GM12875 (cell line): ENCODE measurements around the gene SLC26A11.
"Not testable (repeated sequence)": the region's sequence is repeated elsewhere in the genome, so short reads cannot be mapped to it uniquely, and the experiment has no call there.

Experiments used
- H3K4me3 ChIP-seq: one replicate; pipeline ENCODE4 v1.5.1; 2011; ENCODE audit warnings: low read depth, low read length, control low read depth
- TF ChIP-seq, protein P1 (sequence below): IDR thresholded peaks from 2 replicates; pipeline ENCODE4 v1.5.1; 2011; ENCODE audit warnings: low read depth, mild to moderate bottlenecking, control low read depth, inconsistent platforms, low read length, moderate library complexity, borderline replicate concordance; ENCODE audit not compliant: insufficient read depth

SLC26A11 gene

GRCh38 chr17:80256034-80256350, 35.8 kb downstream of the SLC26A11 start:
- TF ChIP-seq, protein P1, sequence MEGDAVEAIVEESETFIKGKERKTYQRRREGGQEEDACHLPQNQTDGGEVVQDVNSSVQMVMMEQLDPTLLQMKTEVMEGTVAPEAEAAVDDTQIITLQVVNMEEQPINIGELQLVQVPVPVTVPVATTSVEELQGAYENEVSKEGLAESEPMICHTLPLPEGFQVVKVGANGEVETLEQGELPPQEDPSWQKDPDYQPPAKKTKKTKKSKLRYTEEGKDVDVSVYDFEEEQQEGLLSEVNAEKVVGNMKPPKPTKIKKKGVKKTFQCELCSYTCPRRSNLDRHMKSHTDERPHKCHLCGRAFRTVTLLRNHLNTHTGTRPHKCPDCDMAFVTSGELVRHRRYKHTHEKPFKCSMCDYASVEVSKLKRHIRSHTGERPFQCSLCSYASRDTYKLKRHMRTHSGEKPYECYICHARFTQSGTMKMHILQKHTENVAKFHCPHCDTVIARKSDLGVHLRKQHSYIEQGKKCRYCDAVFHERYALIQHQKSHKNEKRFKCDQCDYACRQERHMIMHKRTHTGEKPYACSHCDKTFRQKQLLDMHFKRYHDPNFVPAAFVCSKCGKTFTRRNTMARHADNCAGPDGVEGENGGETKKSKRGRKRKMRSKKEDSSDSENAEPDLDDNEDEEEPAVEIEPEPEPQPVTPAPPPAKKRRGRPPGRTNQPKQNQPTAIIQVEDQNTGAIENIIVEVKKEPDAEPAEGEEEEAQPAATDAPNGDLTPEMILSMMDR: no peak
- no peak overlapping the region for H3K4me3 ChIP-seq

GRCh38 chr17:80257716-80258213, 37.5 kb downstream of the SLC26A11 start:
- TF ChIP-seq, protein P1: no peak
- no peak overlapping the region for H3K4me3 ChIP-seq

- H3K4me3 ChIP-seq: not testable (repeated sequence)
These were observed 38.1 kb downstream of the SLC26A11 start for GRCh38 chr17:80258296-80258695.

- peak overlapping the region; percentile 44 for H3K4me3 ChIP-seq
- TF ChIP-seq, protein P1: no peak
These were observed 39.3 kb downstream of the SLC26A11 start for GRCh38 chr17:80259457-80260068.

DNA sequence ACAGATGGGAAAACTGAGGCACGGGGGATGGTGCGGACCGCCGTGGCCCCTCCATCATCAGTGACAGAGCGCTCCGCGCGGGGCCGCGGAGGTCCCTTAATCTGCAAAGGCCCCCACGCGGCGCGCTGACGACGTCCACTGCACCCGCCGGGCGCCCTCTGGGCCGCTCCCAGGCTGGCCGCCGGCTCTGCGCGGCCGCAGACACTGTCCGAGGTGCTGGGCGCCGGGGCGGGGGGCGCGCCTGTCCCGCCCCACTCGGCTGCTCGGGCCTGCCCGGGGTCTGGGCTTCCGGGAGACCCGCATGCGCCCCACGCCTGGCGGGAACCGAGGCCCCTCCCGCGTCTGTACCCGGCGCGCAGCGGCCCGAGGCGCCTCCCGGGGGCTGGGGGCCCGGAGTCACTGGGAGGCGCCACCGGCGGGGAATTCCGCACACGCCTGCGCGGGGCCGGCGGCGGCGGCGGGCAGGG, 39.9 kb downstream of the SLC26A11 start:
- peak overlapping the region; percentile 44 for H3K4me3 ChIP-seq
- TF ChIP-seq, protein P1: no peak

DNA sequence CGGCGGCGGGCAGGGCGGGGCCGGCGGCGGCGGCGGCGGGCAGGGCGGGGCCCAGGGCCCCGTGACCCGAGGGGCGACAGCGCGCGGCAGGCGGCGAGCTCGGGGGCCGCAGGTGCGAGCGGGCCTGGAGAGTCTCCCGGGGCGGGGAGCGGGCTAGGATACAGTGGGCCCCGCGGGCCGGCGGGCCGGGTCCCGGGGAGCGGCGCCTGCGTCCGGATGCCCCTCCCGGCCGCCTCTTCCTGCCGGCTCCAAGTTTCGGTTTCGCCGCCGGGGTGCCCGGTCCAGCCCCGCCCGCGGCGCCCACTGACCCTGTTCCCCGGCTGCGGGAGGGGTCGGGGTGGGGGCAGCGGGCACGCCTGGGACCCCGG, 40.5 kb downstream of the SLC26A11 start, which contains the start of gene RNF213:
RNF213 (plus strand) TSS at position 62 of the 368 bp plus-strand sequence. CDS start 2,830 bp downstream, outside the sequence.
- TF ChIP-seq, protein P1: no peak
- peak within 1 kb of the TSS; percentile 48 for H3K4me3 ChIP-seq

- TF ChIP-seq, protein P1: no peak
- peak overlapping the region; percentile 48 for H3K4me3 ChIP-seq
These were observed 41.1 kb downstream of the SLC26A11 start for GRCh38 chr17:80261159-80261894.
